PFSK-1 (cell line): ENCODE data around the gene UBE2O.

Source experiments
- FOXP2 ChIP-seq: optimal IDR thresholded peaks from 2 replicates; pipeline ENCODE3; 2011; ENCODE audit warnings: borderline replicate concordance, control low read depth, inconsistent platforms; ENCODE audit not compliant: insufficient read depth; ENCODE audit errors: extremely low read length, extremely low read depth
- POLR2AphosphoS5 ChIP-seq: IDR thresholded peaks from 2 replicates; pipeline ENCODE4 v1.6.1; 2012; ENCODE audit warnings: low read depth, mild to moderate bottlenecking, control low read depth, low read length, moderate library complexity
- SIN3A ChIP-seq: IDR thresholded peaks from 2 replicates; pipeline ENCODE4 v1.6.1; 2012; ENCODE audit warnings: mild to moderate bottlenecking, low read length, moderate library complexity, borderline replicate concordance; ENCODE audit not compliant: insufficient read depth
- TAF1 ChIP-seq: IDR thresholded peaks from 2 replicates; pipeline ENCODE4 v1.6.1; 2012; ENCODE audit warnings: low read length, control low read depth, borderline replicate concordance; ENCODE audit not compliant: insufficient read depth
- TF ChIP-seq, protein P1 (sequence below), 2 experiments: IDR thresholded peaks; 2 replicates each; pipeline versions ENCODE4 v1.6.1 to v1.8.0; 2011 to 2012; ENCODE audit warnings: low read depth in 2 of 2, low read length in 2 of 2, control low read depth in 1 of 2, inconsistent platforms in 1 of 2, mild to moderate bottlenecking in 1 of 2, moderate library complexity in 1 of 2; ENCODE audit not compliant: insufficient read depth in 1 of 2

The UBE2O gene

GRCh38 chr17:76363107-76363842 lies 89.7 kb downstream of the UBE2O start:
- TF ChIP-seq POLR2AphosphoS5 (no peak), FOXP2 (no peak)
- TF ChIP-seq, protein P1, sequence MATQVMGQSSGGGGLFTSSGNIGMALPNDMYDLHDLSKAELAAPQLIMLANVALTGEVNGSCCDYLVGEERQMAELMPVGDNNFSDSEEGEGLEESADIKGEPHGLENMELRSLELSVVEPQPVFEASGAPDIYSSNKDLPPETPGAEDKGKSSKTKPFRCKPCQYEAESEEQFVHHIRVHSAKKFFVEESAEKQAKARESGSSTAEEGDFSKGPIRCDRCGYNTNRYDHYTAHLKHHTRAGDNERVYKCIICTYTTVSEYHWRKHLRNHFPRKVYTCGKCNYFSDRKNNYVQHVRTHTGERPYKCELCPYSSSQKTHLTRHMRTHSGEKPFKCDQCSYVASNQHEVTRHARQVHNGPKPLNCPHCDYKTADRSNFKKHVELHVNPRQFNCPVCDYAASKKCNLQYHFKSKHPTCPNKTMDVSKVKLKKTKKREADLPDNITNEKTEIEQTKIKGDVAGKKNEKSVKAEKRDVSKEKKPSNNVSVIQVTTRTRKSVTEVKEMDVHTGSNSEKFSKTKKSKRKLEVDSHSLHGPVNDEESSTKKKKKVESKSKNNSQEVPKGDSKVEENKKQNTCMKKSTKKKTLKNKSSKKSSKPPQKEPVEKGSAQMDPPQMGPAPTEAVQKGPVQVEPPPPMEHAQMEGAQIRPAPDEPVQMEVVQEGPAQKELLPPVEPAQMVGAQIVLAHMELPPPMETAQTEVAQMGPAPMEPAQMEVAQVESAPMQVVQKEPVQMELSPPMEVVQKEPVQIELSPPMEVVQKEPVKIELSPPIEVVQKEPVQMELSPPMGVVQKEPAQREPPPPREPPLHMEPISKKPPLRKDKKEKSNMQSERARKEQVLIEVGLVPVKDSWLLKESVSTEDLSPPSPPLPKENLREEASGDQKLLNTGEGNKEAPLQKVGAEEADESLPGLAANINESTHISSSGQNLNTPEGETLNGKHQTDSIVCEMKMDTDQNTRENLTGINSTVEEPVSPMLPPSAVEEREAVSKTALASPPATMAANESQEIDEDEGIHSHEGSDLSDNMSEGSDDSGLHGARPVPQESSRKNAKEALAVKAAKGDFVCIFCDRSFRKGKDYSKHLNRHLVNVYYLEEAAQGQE (IDR thresholded peaks at IDR 0.05; ENCODE audit: insufficient read depth in 1 of 2, low read depth in 2 of 2, low read length in 2 of 2): no peak

- TF ChIP-seq POLR2AphosphoS5 (no peak), SIN3A (no peak), FOXP2 (no peak), TAF1 (no peak)
- TF ChIP-seq, protein P1 (IDR thresholded peaks at IDR 0.05; ENCODE audit: insufficient read depth in 1 of 2, low read depth in 2 of 2, low read length in 2 of 2): no peak
These were observed 92.5 kb downstream of the UBE2O start for GRCh38 chr17:76360461-76360860.

DNA sequence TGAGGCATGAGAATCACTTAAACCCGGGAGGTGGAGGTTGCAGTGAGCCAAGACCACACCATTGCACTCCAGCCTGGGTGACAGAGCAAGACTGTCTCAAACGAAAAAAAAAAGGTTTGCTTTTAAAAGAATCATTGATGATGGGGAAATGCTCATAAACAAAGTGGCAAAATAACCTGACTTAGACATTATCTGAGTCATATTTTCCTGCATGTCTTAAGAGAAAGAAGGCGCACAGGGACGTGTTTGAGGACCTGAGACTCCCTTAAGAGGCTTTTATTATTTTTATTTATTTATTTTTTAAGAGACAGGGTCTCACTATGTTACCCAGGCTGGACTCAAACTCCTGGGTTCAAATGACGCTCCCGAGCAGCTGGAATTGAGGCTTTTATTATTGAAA lies 93.6 kb downstream of the UBE2O start:
- TF ChIP-seq TAF1: no peak
- no peak for TF ChIP-seq FOXP2
- TF ChIP-seq SIN3A: no peak
- TF ChIP-seq, protein P1 (IDR thresholded peaks at IDR 0.05; ENCODE audit: insufficient read depth in 1 of 2, low read depth in 2 of 2, low read length in 2 of 2): no peak
- no peak for TF ChIP-seq POLR2AphosphoS5

GRCh38 chr17:76357597-76358158 lies 95.3 kb downstream of the UBE2O start:
- TF ChIP-seq POLR2AphosphoS5: no peak
- no peak for TF ChIP-seq TAF1
- TF ChIP-seq SIN3A: no peak
- no peak for TF ChIP-seq FOXP2
- TF ChIP-seq, protein P1 (IDR thresholded peaks at IDR 0.05; ENCODE audit: insufficient read depth in 1 of 2, low read depth in 2 of 2, low read length in 2 of 2): no peak
